Mesodermal cell (in vitro differentiated cells): ENCODE results near the gene CFAP221.
"Not testable (repeated sequence)": the region's sequence is repeated elsewhere in the genome, so short reads cannot be mapped to it uniquely, and the experiment has no call there.

Experiments used
- H3K27ac ChIP-seq: 2 replicates; pipeline ENCODE4 v1.7.0; 2013; ENCODE audit warnings: mild to moderate bottlenecking, low read depth, low read length, moderate library complexity; ENCODE audit not compliant: severe bottlenecking
- H3K36me3 ChIP-seq: 2 replicates; pipeline ENCODE4 v1.7.1; 2013; ENCODE audit warnings: mild to moderate bottlenecking, low read length, moderate library complexity; ENCODE audit not compliant: control insufficient read depth, insufficient read depth
- H3K4me1 ChIP-seq: one replicate; pipeline ENCODE4 v1.7.1; 2013; ENCODE audit warnings: mild to moderate bottlenecking, low read length; ENCODE audit not compliant: insufficient read depth, control insufficient read depth, poor library complexity, severe bottlenecking
- H3K4me3 ChIP-seq: 2 replicates; pipeline ENCODE4 v1.7.0; 2013; ENCODE audit warnings: low read length, control low read depth, mild to moderate bottlenecking; ENCODE audit not compliant: insufficient read depth, poor library complexity, severe bottlenecking; ENCODE audit errors: extremely low read depth
- H3K9me3 ChIP-seq: 2 replicates; pipeline ENCODE4 v1.7.1; 2013; ENCODE audit warnings: mild to moderate bottlenecking, low read length, moderate library complexity; ENCODE audit not compliant: control insufficient read depth
- WGBS, 2 experiments: methylation state at CpG; one replicate each; pipeline ENCODE4 v1.1.5; 2013; ENCODE audit warnings: missing lambda C conversion rate in 2 of 2; ENCODE audit not compliant: insufficient coverage in 2 of 2; 5-methylcytosine and 5-hydroxymethylcytosine counted together

The CFAP221 gene

DNA sequence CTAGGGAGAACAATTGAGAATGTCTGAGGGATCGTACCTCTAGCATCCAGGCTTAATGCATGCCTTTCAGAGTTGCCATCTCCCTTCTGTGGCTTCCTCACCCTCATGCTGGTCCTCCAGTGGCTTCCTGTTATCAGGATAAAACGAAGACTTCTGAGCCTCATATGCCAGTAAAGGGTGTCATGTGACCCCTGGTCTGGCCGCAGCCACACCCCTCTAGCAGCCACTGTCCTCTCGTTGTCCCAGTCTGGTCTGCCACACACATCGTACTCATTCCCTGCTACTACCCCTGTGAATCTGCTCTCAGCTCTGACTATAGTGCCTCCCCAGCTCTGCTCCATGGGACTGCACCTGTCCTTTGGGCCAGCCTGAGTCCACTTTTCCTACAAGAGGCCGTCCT, 72.2 kb downstream of the CFAP221 start:
- peaks cover 19% of the 10 kb centered on the region for H3K9me3 ChIP-seq
- H3K27ac ChIP-seq, result no peak overlapping the region
- no peak overlapping the region for H3K4me3 ChIP-seq
- no peaks in the 10 kb centered on the region for H3K4me1 ChIP-seq
- no peaks in the 10 kb centered on the region for H3K36me3 ChIP-seq
- WGBS, 2 experiments, result 82 to 91% methylated on average over 6 of the region's 6 CpGs

GRCh38 chr2:119617455-119617854, 73.2 kb downstream of the CFAP221 start:
- 86 to 91% methylated on average over 2 of the region's 2 CpGs for WGBS, 2 experiments
- Histone ChIP-seq H3K9me3 (peaks cover 19% of the 10 kb centered on the region), H3K36me3 (no peaks in the 10 kb centered on the region), H3K4me3 (no peak overlapping the region), H3K27ac (no peak overlapping the region), H3K4me1 (no peaks in the 10 kb centered on the region)

DNA sequence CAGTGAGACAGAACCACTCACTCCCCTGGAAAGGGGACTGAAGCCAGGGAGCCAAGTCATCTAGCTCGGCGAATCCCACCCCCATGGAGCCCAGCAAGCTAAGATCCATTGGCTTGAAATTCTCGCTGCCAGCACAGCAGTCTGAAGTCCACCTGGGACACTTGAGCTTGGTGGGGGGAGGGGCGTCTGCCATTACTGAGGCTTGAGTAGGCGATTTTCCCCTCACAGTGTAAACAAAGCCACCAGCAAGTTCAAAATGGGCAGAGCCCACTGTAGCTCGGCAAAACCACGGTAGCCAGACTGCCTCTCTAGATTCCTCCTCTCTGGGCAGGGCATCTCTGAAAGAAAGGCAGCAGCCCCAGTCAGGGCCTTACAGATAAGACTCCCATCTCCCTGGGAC, 74.5 kb downstream of the CFAP221 start:
- not testable (repeated sequence) for H3K4me3 ChIP-seq, H3K4me1 ChIP-seq, H3K27ac ChIP-seq, H3K36me3 ChIP-seq
- H3K9me3 ChIP-seq, result peaks cover 14% of the 10 kb centered on the region
- 71 to 80% methylated on average over 5 of the region's 7 CpGs for WGBS, 2 experiments

DNA sequence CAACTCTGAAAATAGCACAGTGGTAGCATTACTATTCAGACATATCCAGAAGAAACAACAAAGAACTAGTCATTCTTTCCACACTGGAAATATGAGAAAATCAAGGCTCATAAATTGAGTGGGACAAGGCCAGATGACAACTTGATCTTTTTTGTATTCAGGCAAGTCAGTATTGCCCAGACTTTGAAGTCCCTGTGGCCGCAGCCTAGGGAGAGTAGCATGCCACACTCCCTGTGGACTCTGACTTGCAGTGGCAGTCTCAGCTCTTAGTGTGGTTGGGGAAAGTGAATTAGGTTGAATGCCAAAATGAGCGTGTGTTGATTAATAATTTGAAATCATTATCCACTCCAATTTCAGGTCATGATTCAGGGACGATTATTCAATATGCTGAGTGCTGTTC, 81.0 kb downstream of the CFAP221 start:
- no CpG with 5 or more reads among the region's 3 CpGs for WGBS, 2 experiments
- peaks cover 5% of the 10 kb centered on the region for H3K9me3 ChIP-seq
- H3K4me1 ChIP-seq, result no peaks in the 10 kb centered on the region
- H3K27ac ChIP-seq, result no peak overlapping the region
- no peak overlapping the region for H3K4me3 ChIP-seq
- H3K36me3 ChIP-seq, result no peaks in the 10 kb centered on the region

DNA sequence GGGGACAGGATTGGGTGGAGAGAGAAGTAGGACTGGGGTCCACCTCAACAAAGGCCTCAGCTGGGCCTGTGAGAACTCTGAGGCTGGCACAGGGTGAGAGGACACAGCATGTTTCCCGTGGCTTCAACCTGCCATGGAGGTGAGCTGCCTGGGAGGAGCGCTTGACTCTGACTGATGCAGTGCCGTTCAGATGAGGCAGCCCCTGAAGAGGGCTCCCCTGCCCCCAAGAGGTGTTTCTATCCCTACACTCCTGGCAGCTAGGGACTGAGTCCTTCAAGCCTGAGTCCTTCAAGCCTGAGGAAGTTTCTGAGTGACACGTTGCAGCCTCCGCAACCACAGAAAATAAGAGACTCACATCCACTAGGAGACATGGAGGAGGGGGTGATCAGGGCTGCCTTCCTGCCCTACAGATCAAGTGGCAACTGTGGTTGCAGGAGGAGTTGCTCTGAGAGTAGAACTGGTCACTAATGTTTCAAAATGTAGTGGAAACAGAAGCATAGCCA, 85.1 kb downstream of the CFAP221 start:
- Histone ChIP-seq H3K4me1 (no peaks in the 10 kb centered on the region), H3K27ac (no peak overlapping the region), H3K9me3 (peaks cover 5% of the 10 kb centered on the region), H3K4me3 (no peak overlapping the region), H3K36me3 (no peaks in the 10 kb centered on the region)
- WGBS, 2 experiments, result 65 to 75% methylated on average over 3 of the region's 5 CpGs

DNA sequence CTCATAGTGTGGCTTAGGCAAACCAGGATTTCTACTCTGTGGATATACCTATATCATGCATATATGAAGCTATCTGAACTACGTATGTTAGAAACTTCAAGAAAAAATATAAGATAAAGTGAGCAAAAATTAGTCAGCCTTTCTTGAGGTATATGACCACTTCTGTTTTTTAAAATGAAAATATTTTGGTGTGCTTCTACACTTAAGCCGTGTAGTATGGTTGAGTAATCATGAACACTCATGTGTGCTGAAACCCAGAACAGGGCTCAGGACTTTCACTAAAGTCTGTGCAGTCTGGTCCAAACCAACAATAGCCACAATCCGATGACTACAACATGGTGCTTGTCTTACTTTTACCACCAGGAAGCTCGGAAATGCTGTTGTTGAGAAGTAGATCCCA, 85.9 kb downstream of the CFAP221 start:
- WGBS, 2 experiments, result 93 to 100% methylated on average over 2 of the region's 4 CpGs
- Histone ChIP-seq H3K36me3 (no peaks in the 10 kb centered on the region), H3K9me3 (peaks cover 5% of the 10 kb centered on the region), H3K27ac (no peak overlapping the region), H3K4me3 (no peak overlapping the region), H3K4me1 (no peaks in the 10 kb centered on the region)

DNA sequence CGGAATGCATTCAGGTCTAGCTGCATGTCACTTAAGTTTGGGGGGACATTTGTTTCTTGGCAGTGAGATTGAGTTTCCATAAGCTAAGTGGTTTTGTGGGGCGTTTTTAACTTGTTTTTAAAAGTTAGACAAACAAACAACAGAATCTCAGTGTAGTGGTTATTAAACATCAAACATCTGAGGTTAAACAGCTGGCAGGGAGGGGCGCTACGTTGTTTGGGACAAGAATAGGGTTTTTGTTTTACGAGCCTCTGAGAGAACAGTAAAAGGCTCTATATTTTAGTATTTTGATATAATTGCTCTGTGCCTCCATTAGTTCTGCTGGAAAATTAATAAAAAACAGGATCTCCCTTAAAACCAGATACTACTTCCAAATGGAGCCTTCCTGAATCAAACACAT, 93.1 kb downstream of the CFAP221 start:
- Histone ChIP-seq H3K36me3 (no peaks in the 10 kb centered on the region), H3K4me3 (no peak overlapping the region), H3K27ac (no peak overlapping the region), H3K9me3 (no peaks in the 10 kb centered on the region), H3K4me1 (no peaks in the 10 kb centered on the region)
- WGBS, 2 experiments, result no CpG with 5 or more reads among the region's 5 CpGs

DNA sequence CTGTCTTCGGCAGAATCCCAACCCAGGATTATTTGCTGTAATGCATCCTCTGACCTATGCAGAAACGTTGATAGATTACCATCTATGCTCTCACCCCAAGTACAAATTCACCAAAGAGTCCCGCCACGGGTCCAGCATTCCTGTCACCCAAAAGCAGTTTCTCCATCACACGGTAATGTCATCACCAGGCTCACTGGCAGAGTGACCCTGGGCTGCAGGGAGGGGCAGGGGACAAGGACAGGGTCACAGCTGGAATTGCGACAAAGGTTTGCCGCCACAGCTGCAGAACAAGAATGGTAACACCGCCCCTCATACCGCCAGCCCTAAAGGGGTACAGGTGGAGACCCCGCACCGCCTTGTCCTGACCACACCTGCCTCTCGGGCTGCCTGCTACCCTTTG, 94.0 kb downstream of the CFAP221 start:
- Histone ChIP-seq H3K9me3 (no peaks in the 10 kb centered on the region), H3K36me3 (no peaks in the 10 kb centered on the region), H3K27ac (no peak overlapping the region), H3K4me3 (no peak overlapping the region), H3K4me1 (no peaks in the 10 kb centered on the region)
- WGBS, 2 experiments, result 83 to 88% methylated on average over 12 of the region's 12 CpGs

- no peaks in the 10 kb centered on the region for H3K36me3 ChIP-seq
- WGBS, 2 experiments, result 43 to 53% methylated on average over 18 to 19 of the region's 19 CpGs
- H3K4me1 ChIP-seq, result no peaks in the 10 kb centered on the region
- no peaks in the 10 kb centered on the region for H3K9me3 ChIP-seq
- no peak overlapping the region for H3K4me3 ChIP-seq
- no peak overlapping the region for H3K27ac ChIP-seq
These were observed 94.7 kb downstream of the CFAP221 start for GRCh38 chr2:119638685-119639554.

- Histone ChIP-seq H3K36me3 (no peaks in the 10 kb centered on the region), H3K9me3 (no peaks in the 10 kb centered on the region), H3K4me3 (no peak overlapping the region), H3K27ac (no peak overlapping the region), H3K4me1 (no peaks in the 10 kb centered on the region)
- WGBS, 2 experiments, result 13 to 23% methylated on average over 10 to 15 of the region's 17 CpGs
These were observed 97.5 kb downstream of the CFAP221 start for GRCh38 chr2:119641562-119642258.

DNA sequence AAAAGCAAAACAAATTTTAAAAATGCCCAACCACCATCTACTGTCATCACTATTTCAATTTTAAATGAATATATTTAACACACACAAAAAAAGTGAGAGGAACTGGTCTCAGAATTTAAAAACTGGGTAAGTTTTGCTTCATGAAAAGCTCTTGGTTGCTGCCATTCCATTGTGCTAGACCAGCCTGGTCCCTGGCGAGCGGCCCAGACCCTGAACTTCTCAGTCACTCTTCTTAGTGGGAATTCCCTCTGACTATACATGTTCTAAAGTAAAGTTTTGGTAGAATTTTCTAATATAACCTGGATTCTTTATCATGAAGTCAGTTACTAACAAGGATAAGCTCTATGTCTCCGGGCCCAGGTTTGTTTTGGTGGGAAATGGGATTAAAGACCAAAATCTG, 99.9 kb downstream of the CFAP221 start:
- Histone ChIP-seq H3K4me1 (no peaks in the 10 kb centered on the region), H3K36me3 (no peaks in the 10 kb centered on the region), H3K27ac (no peak overlapping the region), H3K4me3 (no peak overlapping the region), H3K9me3 (no peaks in the 10 kb centered on the region)
- WGBS, 2 experiments, result no CpG with 5 or more reads among the region's 3 CpGs
